H1 (cell line): ENCODE data around the gene TNFRSF1A. TPM values are rescaled to one million over a fixed set of nuclear protein-coding genes. Genes with fewer than 3 reads are reported as not detected.

Experiments
- CTCF ChIA-PET: fragments of 300-600 bp; sonication (Branson Sonifier 250); formaldehyde crosslinking; loops from one replicate; lab custom pipeline; 2021; ENCODE audit not compliant: partially characterized antibody; lab: Charles Lee
- POLR2A ChIA-PET: fragments of 300-600 bp; sonication (Branson Sonifier 250); formaldehyde crosslinking; loops from one replicate; lab custom pipeline; 2021; ENCODE audit warnings: inconsistent platforms; ENCODE audit not compliant: partially characterized antibody; lab: Charles Lee
- DNase-seq, 2 experiments: peaks; one replicate each; pipeline versions ENCODE4 v3.0.0 to v3.0.0-alpha.2; 2010 to 2022; ENCODE audit warnings: low spot score in 2 of 2, low read depth in 1 of 2, mixed read lengths in 1 of 2
- FAIRE-seq: peaks from 2 replicates; lab custom pipeline; 2011; peaks lifted over from hg19 to GRCh38; lab: Jason Lieb, UNC
- H2AFZ ChIP-seq: 2 replicates; pipeline ENCODE4 v1.8.1; 2012; ENCODE audit warnings: low read length, inconsistent platforms
- H2AK5ac ChIP-seq: 2 replicates; pipeline ENCODE4 v1.6.1; 2013; ENCODE audit warnings: low read depth, low read length
- H2BK120ac ChIP-seq: replicated peaks from 2 replicates; pipeline ENCODE3; 2013; ENCODE audit warnings: low read depth, low read length, inconsistent platforms
- H2BK12ac ChIP-seq: 2 replicates; pipeline ENCODE4 v1.6.1; 2013; ENCODE audit warnings: low read depth, low read length
- H2BK15ac ChIP-seq: 2 replicates; pipeline ENCODE4 v1.6.1; 2013; ENCODE audit warnings: low read length
- H2BK20ac ChIP-seq: 2 replicates; pipeline ENCODE4 v1.6.1; 2013; ENCODE audit warnings: low read length
- H2BK5ac ChIP-seq: 2 replicates; pipeline ENCODE4 v1.6.1; 2013; ENCODE audit warnings: low read depth, low read length
- H3K14ac ChIP-seq: 2 replicates; pipeline ENCODE4 v1.6.1; 2013; ENCODE audit warnings: inconsistent platforms; ENCODE audit not compliant: insufficient read length
- H3K18ac ChIP-seq: 2 replicates; pipeline ENCODE4 v1.6.1; 2013; ENCODE audit warnings: low read length; ENCODE audit errors: extremely low read depth
- H3K23ac ChIP-seq: 2 replicates; pipeline ENCODE4 v1.6.1; 2013; ENCODE audit warnings: inconsistent platforms; ENCODE audit not compliant: insufficient read length
- H3K23me2 ChIP-seq: 2 replicates; pipeline ENCODE4 v1.6.1; 2013; ENCODE audit warnings: low read depth, low read length
- H3K27ac ChIP-seq: 2 replicates; pipeline ENCODE4 v1.6.1; 2011; ENCODE audit warnings: low read depth, low read length, inconsistent platforms
- H3K27me3 ChIP-seq, 4 experiments: replicated peaks in 1 of 4; 1 replicate in 1 of 4; 2 replicates in 3 of 4; pipeline versions ENCODE4 v1.6.1 to v1.8.1; 2011 to 2013; ENCODE audit warnings: low read length in 3 of 4, mild to moderate bottlenecking in 3 of 4, inconsistent platforms in 2 of 4, mixed read lengths in 2 of 4, moderate library complexity in 1 of 4; ENCODE audit not compliant: control insufficient read depth in 3 of 4, insufficient read depth in 3 of 4; ENCODE audit errors: extremely low read depth in 1 of 4
- H3K36me3 ChIP-seq, 4 experiments: 2 replicates each; pipeline versions ENCODE4 v1.6.1 to v1.8.1; 2011 to 2013; ENCODE audit warnings: mild to moderate bottlenecking in 4 of 4, low read length in 3 of 4, moderate library complexity in 2 of 4, control low read depth in 1 of 4, inconsistent platforms in 1 of 4; ENCODE audit not compliant: insufficient read depth in 4 of 4, control insufficient read depth in 2 of 4
- H3K4ac ChIP-seq: replicated peaks from 2 replicates; pipeline ENCODE3; 2013; ENCODE audit warnings: low read length, low read depth, mixed read lengths, inconsistent platforms; ENCODE audit not compliant: insufficient read length
- H3K4me1 ChIP-seq, 4 experiments: replicated peaks in 1 of 4; 1 replicate in 1 of 4; 2 replicates in 3 of 4; pipeline versions ENCODE4 v1.6.1 to v1.8.1; 2011 to 2013; ENCODE audit warnings: low read length in 3 of 4, inconsistent platforms in 2 of 4, mixed read lengths in 1 of 4; ENCODE audit not compliant: insufficient read depth in 4 of 4, control insufficient read depth in 3 of 4
- H3K4me2 ChIP-seq, 2 experiments: 2 replicates each; pipeline versions ENCODE4 v1.6.1 to v1.8.1; 2011 to 2013; ENCODE audit warnings: low read depth in 2 of 2, low read length in 2 of 2, control low read depth in 1 of 2, inconsistent platforms in 1 of 2, mild to moderate bottlenecking in 1 of 2; ENCODE audit not compliant: insufficient read depth in 1 of 2
- H3K4me3 ChIP-seq, 4 experiments: fragments of 200-600, 300-600 bp in 1 of 4; sonication (generic), shearing (Covaris generic), sonication (Bioruptor Twin) in 1 of 4; 2 replicates each; pipeline versions ENCODE4 v1.5.1 to v1.8.1; 2011 to 2016; ENCODE audit warnings: low read length in 4 of 4, low read depth in 3 of 4, control low read depth in 2 of 4, inconsistent platforms in 2 of 4, mild to moderate bottlenecking in 2 of 4, mixed read lengths in 1 of 4, moderate library complexity in 1 of 4; ENCODE audit not compliant: insufficient read depth in 2 of 4; ENCODE audit errors: extremely low read depth in 1 of 4
- H3K56ac ChIP-seq: replicated peaks from 2 replicates; pipeline ENCODE3; 2013; ENCODE audit warnings: low read depth, mild to moderate bottlenecking, mixed read lengths, low read length, inconsistent platforms; ENCODE audit not compliant: insufficient read length
- H3K79me1 ChIP-seq: 2 replicates; pipeline ENCODE4 v1.6.1; 2013; ENCODE audit warnings: low read depth, low read length, control low read depth
- H3K79me2 ChIP-seq, 2 experiments: 2 replicates each; pipeline versions ENCODE4 v1.6.1 to v1.8.1; 2012 to 2013; ENCODE audit warnings: low read length in 2 of 2, mild to moderate bottlenecking in 2 of 2, inconsistent platforms in 1 of 2; ENCODE audit not compliant: insufficient read depth in 2 of 2, control insufficient read depth in 1 of 2
- H3K9ac ChIP-seq, 4 experiments: replicated peaks in 1 of 4; 1 replicate in 1 of 4; 2 replicates in 3 of 4; pipeline versions ENCODE4 v1.6.1 to v1.8.1; 2011 to 2013; ENCODE audit warnings: low read depth in 3 of 4, low read length in 3 of 4, control low read depth in 2 of 4, mild to moderate bottlenecking in 2 of 4, moderate library complexity in 2 of 4, inconsistent platforms in 1 of 4; ENCODE audit errors: extremely low read depth in 1 of 4
- H3K9me3 ChIP-seq, 2 experiments: 2 replicates each; pipeline versions ENCODE4 v1.6.1 to v1.8.1; 2012 to 2013; ENCODE audit warnings: mild to moderate bottlenecking in 2 of 2, moderate library complexity in 2 of 2, control low read depth in 1 of 2, inconsistent platforms in 1 of 2, low read depth in 1 of 2, low read length in 1 of 2, mixed read lengths in 1 of 2; ENCODE audit not compliant: insufficient read depth in 2 of 2
- H4K20me1 ChIP-seq, 2 experiments: replicated peaks in 1 of 2; 2 replicates each; pipeline versions ENCODE3 to v1.8.1; 2011 to 2013; ENCODE audit warnings: inconsistent platforms in 2 of 2, low read length in 2 of 2, mild to moderate bottlenecking in 1 of 2; ENCODE audit not compliant: insufficient read depth in 2 of 2, control insufficient read depth in 1 of 2
- H4K5ac ChIP-seq: 2 replicates; pipeline ENCODE4 v1.6.1; 2013; ENCODE audit warnings: low read length, low read depth, mixed read lengths, inconsistent platforms; ENCODE audit not compliant: insufficient read length
- H4K8ac ChIP-seq: 2 replicates; pipeline ENCODE4 v1.8.0; 2013; ENCODE audit warnings: mild to moderate bottlenecking, moderate library complexity, low read length, inconsistent platforms; ENCODE audit not compliant: insufficient read depth; ENCODE audit errors: extremely low read depth
- H4K91ac ChIP-seq: replicated peaks from 2 replicates; pipeline ENCODE3; 2013; ENCODE audit warnings: low read length, mixed read lengths, inconsistent platforms; ENCODE audit not compliant: insufficient read length
- EP300 ChIP-seq, 2 experiments: IDR thresholded peaks; 1 replicate in 1 of 2; 2 replicates in 1 of 2; pipeline ENCODE4 v1.6.1; 2011 to 2012; ENCODE audit warnings: low read depth in 2 of 2, low read length in 2 of 2, mild to moderate bottlenecking in 2 of 2, borderline replicate concordance in 1 of 2, inconsistent platforms in 1 of 2, moderate library complexity in 1 of 2
- GTF2F1 ChIP-seq: IDR thresholded peaks from 2 replicates; pipeline ENCODE4 v1.6.1; 2012; ENCODE audit warnings: low read depth, low read length, improper control_type of control experiment, borderline replicate concordance
- MAFK ChIP-seq: IDR thresholded peaks from 2 replicates; pipeline ENCODE4 v1.6.1; 2012; ENCODE audit warnings: low read depth, mild to moderate bottlenecking, improper control_type of control experiment, low read length
- POLR2AphosphoS5 ChIP-seq: IDR thresholded peaks from 2 replicates; pipeline ENCODE4 v1.6.1; 2011; ENCODE audit warnings: low read depth, low read length
- POU5F1 ChIP-seq: IDR thresholded peaks from 2 replicates; pipeline ENCODE4 v1.6.1; 2011; ENCODE audit warnings: low read depth, mild to moderate bottlenecking, low read length, moderate library complexity
- RAD21 ChIP-seq, 2 experiments: IDR thresholded peaks in 1 of 2; conservative IDR thresholded peaks in 1 of 2; 2 replicates each; pipeline ENCODE4 v1.6.1; 2011; ENCODE audit warnings: low read depth in 2 of 2, low read length in 2 of 2, improper control_type of control experiment in 1 of 2, inconsistent platforms in 1 of 2, mild to moderate bottlenecking in 1 of 2, moderate library complexity in 1 of 2
- RXRA ChIP-seq: IDR thresholded peaks from 2 replicates; pipeline ENCODE4 v1.6.1; 2011; ENCODE audit warnings: low read depth, mild to moderate bottlenecking, low read length, moderate library complexity; ENCODE audit not compliant: insufficient read depth
- SAP30 ChIP-seq: fragments of 300-600 bp; sonication (generic); IDR thresholded peaks from 2 replicates; pipeline ENCODE4 v1.7.1; 2012; ENCODE audit warnings: low read length, moderate library complexity, mild to moderate bottlenecking, inconsistent platforms; ENCODE audit not compliant: insufficient read depth, insufficient replicate concordance
- SIRT6 ChIP-seq: IDR thresholded peaks from one replicate; pipeline ENCODE4 v1.7.1; 2012; ENCODE audit warnings: low read length, inconsistent platforms
- SRF ChIP-seq: IDR thresholded peaks from 2 replicates; pipeline ENCODE4 v1.6.1; 2011; ENCODE audit warnings: mild to moderate bottlenecking, low read depth, low read length, moderate library complexity
- SUZ12 ChIP-seq: fragments of 200-600 bp; sonication (generic); IDR thresholded peaks from 2 replicates; pipeline ENCODE4 v1.6.1; 2012; ENCODE audit warnings: mild to moderate bottlenecking, inconsistent platforms, low read length, moderate library complexity, mixed read lengths
- YY1 ChIP-seq: IDR thresholded peaks from 2 replicates; pipeline ENCODE4 v1.6.1; 2011; ENCODE audit warnings: low read depth, mild to moderate bottlenecking, low read length
- WGBS, 2 experiments: shearing (Covaris generic) in 1 of 2; methylation state at CpG; one replicate each; pipeline versions ENCODE4 v1.1.6 to v1.1.7; 2013 to 2015; ENCODE audit warnings: low lambda C conversion rate in 2 of 2, mixed read lengths in 2 of 2, inconsistent platforms in 1 of 2, low coverage in 1 of 2, missing lambda C conversion rate in 1 of 2; ENCODE audit not compliant: insufficient replicate concordance in 2 of 2, insufficient coverage in 1 of 2, insufficient read length in 1 of 2; ENCODE audit errors: extremely low coverage in 1 of 2, missing lambda C conversion rate in 1 of 2; 5-methylcytosine and 5-hydroxymethylcytosine counted together
- polyA plus RNA-seq, 7 experiments: library from polyadenylated mRNA; depleted of rRNA in 3 of 7; stranded (reverse) in 5 of 7; unstranded in 2 of 7; fragments of >200 nt in 5 of 7; fragments of 200-250 nt in 2 of 7; gene quantifications; 1 replicate in 5 of 7; 2 replicates in 1 of 7; 4 replicates in 1 of 7; pipeline versions ENCODE4 v1.2.1 to v1.2.3, GENCODE V29; 2011 to 2013; ENCODE audit warnings: missing spikeins in 2 of 7, mixed read lengths in 2 of 7
- total RNA-seq: library from RNA; stranded (reverse); fragmentation: NEBNext Ultra II Directional; extraction: Animal tissue kit (Norgen Biotek cat#: 25700); gene quantifications from 2 replicates; pipeline ENCODE4 v1.2.1, GENCODE V29; 2021

TNFRSF1A gene
- total and polyA plus RNA-seq, 2 of the 8 experiments (the other 6 are each of a cell fraction or from before 2014, with no cell fraction given): 28.7 to 42.1 TPM

- H3K27me3 ChIP-seq: peaks cover 0 to 2% (median 0%) of the 10 kb centered on the region in 4 experiments; a peak in 2 of 7 replicates
- no peak overlapping the region for H2BK15ac ChIP-seq
- H4K8ac ChIP-seq: no peak overlapping the region
- no peak overlapping the region for H3K27ac ChIP-seq
- peaks cover 0 to 2% of the 10 kb centered on the region in 2 experiments; a peak in 1 of 4 replicates for H3K9me3 ChIP-seq
- H3K9ac ChIP-seq: no peak overlapping the region
- DNase-seq (no peak), FAIRE-seq (no peak)
- H3K4ac ChIP-seq: no peak overlapping the region
- no peak overlapping the region for H3K4me3 ChIP-seq
- no peak overlapping the region for H4K5ac ChIP-seq
- no peak overlapping the region for H3K56ac ChIP-seq
- H2AK5ac ChIP-seq: no peak overlapping the region
- no peaks in the 10 kb centered on the region for H3K79me2 ChIP-seq
- H3K36me3 ChIP-seq: no peaks in the 10 kb centered on the region
- H2AFZ ChIP-seq: no peak overlapping the region
- no peaks in the 10 kb centered on the region for H3K23me2 ChIP-seq
- no peaks in the 10 kb centered on the region for H3K79me1 ChIP-seq
- H2BK12ac ChIP-seq: no peak overlapping the region
- H3K4me1 ChIP-seq: peaks cover 0 to 3% (median 1%) of the 10 kb centered on the region in 4 experiments; a peak in 1 of 7 replicates
- H2BK20ac ChIP-seq: no peak overlapping the region
- ChIA-PET CTCF (interaction anchor here (0.6 to 8.1 kb wide), 39 partner anchors 9 to 559 kb away, joined by 3 to 182 read pairs (median 4); partner anchors contain the start of gene CD9), POLR2A (interaction anchor here (1.0 kb wide), 1 partner anchor 81 kb away, joined by 5 read pairs; no protein-coding TSS in a partner anchor)
- no peak overlapping the region for H4K91ac ChIP-seq
- no peak overlapping the region for H3K4me2 ChIP-seq
- H3K14ac ChIP-seq: no peak overlapping the region
- no peaks in the 10 kb centered on the region for H4K20me1 ChIP-seq
- no peak overlapping the region for H2BK5ac ChIP-seq
- no peak overlapping the region for H3K18ac ChIP-seq
- WGBS, 2 experiments: 71% methylated on average over 1 of the region's 1 CpG; no CpG with 5 or more reads in 1 of the 2 experiments
- no peak overlapping the region for H3K23ac ChIP-seq
- no peak overlapping the region for H2BK120ac ChIP-seq
- TF ChIP-seq MAFK (no peak), SRF (no peak), YY1 (no peak), SUZ12 (no peak), EP300 (IDR thresholded peaks at IDR 0.05; ENCODE audit: borderline replicate concordance in 1 of 2, low read depth in 2 of 2, low read length in 2 of 2) (no peak), SIRT6 (no peak), SAP30 (no peak), GTF2F1 (no peak), RAD21 (IDR thresholded peaks at IDR 0.05 in 1 of 2, conservative IDR thresholded peaks at IDR 0.05 in 1 of 2; ENCODE audit: low read depth in 2 of 2, low read length in 2 of 2) (no peak), POU5F1 (no peak), RXRA (no peak), POLR2AphosphoS5 (no peak)
These were observed 56.2 kb downstream of the TNFRSF1A start for GRCh38 chr12:6285532-6286306.
